ENCODE results near the gene RSPH9. TPM values are rescaled to one million over a fixed set of nuclear protein-coding genes. Genes with fewer than 3 reads are reported as not detected.

RSPH9 gene
- total and polyA plus RNA-seq, 2 experiments from 2014 or later = 0.10 to 0.39 TPM

DNA sequence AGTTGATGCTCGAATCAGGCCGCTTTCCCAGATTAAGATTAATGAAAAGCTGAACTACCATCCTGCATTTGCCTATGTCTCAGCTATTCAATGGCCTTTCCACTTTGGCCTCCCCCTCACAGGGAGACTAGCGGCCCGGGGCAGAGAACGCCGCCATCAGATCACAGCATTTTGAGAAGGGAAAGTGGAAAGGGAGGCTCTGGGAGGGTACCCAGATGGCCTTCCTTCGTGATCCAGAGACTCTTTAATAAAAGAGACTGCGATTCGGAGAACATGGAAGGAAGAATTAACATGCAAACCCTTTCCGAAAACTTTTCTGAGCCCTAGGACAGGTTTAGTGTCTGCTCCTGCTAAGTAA lies 42.2 kb downstream of the RSPH9 start:
- Mint-ChIP-seq H3K4me3 (peak overlapping the region; percentile 93), H3K4me1 (peaks cover 26% of the 10 kb centered on the region), H3K27me3 (ENCODE audit: insufficient read depth, low read depth, poor library complexity) (peaks cover 4% of the 10 kb centered on the region), H3K9me3 (no peaks in the 10 kb centered on the region), H3K27ac (peak overlapping the region; percentile 91), H3K36me3 (ENCODE audit: low read depth) (no peaks in the 10 kb centered on the region; the same call in 2 of the 3 replicates)
- ATAC-seq (no peak; the same call in 2 of the 3 replicates), DNase-seq (ENCODE audit: low spot score) (no peak)
- peak overlapping the region; percentile 65; the same call in 1 of the 2 replicates for H3K27ac ChIP-seq (ENCODE audit: low read depth)
- no peaks in the 10 kb centered on the region for H3K36me3 ChIP-seq (ENCODE audit: insufficient read depth)
- peak overlapping the region; percentile 93 for H3K4me3 ChIP-seq
- TF ChIP-seq ZNF462 (CRISPR knock-in tag; IDR thresholded peaks at IDR 0.05) (no peak), NANOG (IDR thresholded peaks at IDR 0.05; ENCODE audit: borderline replicate concordance) (no peak), POLR2AphosphoS5 (IDR thresholded peaks at IDR 0.05; ENCODE audit: low read depth) (no peak), CREB1 (CRISPR knock-in tag; IDR thresholded peaks at IDR 0.05; ENCODE audit: low read depth) (no peak), ZNF114 (CRISPR knock-in tag; IDR thresholded peaks at IDR 0.05) (no peak), ETS1 (IDR thresholded peaks at IDR 0.05) (no peak), ZNF331 (CRISPR knock-in tag; IDR thresholded peaks at IDR 0.05; ENCODE audit: low read depth) (no peak)
- TF ChIP-seq, protein P1, sequence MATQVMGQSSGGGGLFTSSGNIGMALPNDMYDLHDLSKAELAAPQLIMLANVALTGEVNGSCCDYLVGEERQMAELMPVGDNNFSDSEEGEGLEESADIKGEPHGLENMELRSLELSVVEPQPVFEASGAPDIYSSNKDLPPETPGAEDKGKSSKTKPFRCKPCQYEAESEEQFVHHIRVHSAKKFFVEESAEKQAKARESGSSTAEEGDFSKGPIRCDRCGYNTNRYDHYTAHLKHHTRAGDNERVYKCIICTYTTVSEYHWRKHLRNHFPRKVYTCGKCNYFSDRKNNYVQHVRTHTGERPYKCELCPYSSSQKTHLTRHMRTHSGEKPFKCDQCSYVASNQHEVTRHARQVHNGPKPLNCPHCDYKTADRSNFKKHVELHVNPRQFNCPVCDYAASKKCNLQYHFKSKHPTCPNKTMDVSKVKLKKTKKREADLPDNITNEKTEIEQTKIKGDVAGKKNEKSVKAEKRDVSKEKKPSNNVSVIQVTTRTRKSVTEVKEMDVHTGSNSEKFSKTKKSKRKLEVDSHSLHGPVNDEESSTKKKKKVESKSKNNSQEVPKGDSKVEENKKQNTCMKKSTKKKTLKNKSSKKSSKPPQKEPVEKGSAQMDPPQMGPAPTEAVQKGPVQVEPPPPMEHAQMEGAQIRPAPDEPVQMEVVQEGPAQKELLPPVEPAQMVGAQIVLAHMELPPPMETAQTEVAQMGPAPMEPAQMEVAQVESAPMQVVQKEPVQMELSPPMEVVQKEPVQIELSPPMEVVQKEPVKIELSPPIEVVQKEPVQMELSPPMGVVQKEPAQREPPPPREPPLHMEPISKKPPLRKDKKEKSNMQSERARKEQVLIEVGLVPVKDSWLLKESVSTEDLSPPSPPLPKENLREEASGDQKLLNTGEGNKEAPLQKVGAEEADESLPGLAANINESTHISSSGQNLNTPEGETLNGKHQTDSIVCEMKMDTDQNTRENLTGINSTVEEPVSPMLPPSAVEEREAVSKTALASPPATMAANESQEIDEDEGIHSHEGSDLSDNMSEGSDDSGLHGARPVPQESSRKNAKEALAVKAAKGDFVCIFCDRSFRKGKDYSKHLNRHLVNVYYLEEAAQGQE (IDR thresholded peaks at IDR 0.05; ENCODE audit: unreplicated experiment) = no peak
- TF ChIP-seq, protein P2, sequence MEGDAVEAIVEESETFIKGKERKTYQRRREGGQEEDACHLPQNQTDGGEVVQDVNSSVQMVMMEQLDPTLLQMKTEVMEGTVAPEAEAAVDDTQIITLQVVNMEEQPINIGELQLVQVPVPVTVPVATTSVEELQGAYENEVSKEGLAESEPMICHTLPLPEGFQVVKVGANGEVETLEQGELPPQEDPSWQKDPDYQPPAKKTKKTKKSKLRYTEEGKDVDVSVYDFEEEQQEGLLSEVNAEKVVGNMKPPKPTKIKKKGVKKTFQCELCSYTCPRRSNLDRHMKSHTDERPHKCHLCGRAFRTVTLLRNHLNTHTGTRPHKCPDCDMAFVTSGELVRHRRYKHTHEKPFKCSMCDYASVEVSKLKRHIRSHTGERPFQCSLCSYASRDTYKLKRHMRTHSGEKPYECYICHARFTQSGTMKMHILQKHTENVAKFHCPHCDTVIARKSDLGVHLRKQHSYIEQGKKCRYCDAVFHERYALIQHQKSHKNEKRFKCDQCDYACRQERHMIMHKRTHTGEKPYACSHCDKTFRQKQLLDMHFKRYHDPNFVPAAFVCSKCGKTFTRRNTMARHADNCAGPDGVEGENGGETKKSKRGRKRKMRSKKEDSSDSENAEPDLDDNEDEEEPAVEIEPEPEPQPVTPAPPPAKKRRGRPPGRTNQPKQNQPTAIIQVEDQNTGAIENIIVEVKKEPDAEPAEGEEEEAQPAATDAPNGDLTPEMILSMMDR (conservative IDR thresholded peaks at IDR 0.05; ENCODE audit: low read depth in 2 of 2) = no peak
- H3K9me2 ChIP-seq (ENCODE audit: insufficient read depth) = no peaks in the 10 kb centered on the region
- no peaks in the 10 kb centered on the region for H3K27me3 ChIP-seq (ENCODE audit: insufficient read depth)
- peaks cover 16% of the 10 kb centered on the region for H3K4me1 ChIP-seq (ENCODE audit: insufficient read depth)
- H2AFZ ChIP-seq = peak overlapping the region; percentile 80; the same call in 1 of the 2 replicates
- peak overlapping the region; percentile 98 for H3K4me2 ChIP-seq
- peaks cover 26% of the 10 kb centered on the region for H4K20me1 ChIP-seq (replicated peaks; ENCODE audit: insufficient read depth)
- H3F3A ChIP-seq (replicated peaks; ENCODE audit: low read depth) = no peaks in the 10 kb centered on the region; the same call in 1 of the 2 replicates
- peaks cover 55% of the 10 kb centered on the region for H3K79me2 ChIP-seq (replicated peaks; ENCODE audit: insufficient read depth)

Measured in GM23338 (cell line).